Measurements from ENCODE around the gene DNAI4.
"Not testable (repeated sequence)": the region's sequence is repeated elsewhere in the genome, so short reads cannot be mapped to it uniquely, and the experiment has no call there.

The DNAI4 gene

GRCh38 chr1:66924756-66925557, at the start of gene DNAI4, which contains the start of gene MIER1:
DNAI4 (minus strand) TSS chr1:66924856; CDS start chr1:66924831, 25 bp downstream.
MIER1 (plus strand) TSS chr1:66924990; CDS start chr1:66925029, 39 bp downstream.
- peak; percentile 97 for DNase-seq (ENCODE audit: low spot score)

- DNase-seq (ENCODE audit: low spot score) = no peak
Observed at GRCh38 chr1:66968574-66968973, 43.9 kb upstream of the DNAI4 start.

GRCh38 chr1:66966188-66966873, 41.7 kb upstream of the DNAI4 start:
- DNase-seq (ENCODE audit: low spot score) = not testable (repeated sequence)

GRCh38 chr1:66957938-66958337, 33.3 kb upstream of the DNAI4 start:
- DNase-seq (ENCODE audit: low spot score) = no peak

GRCh38 chr1:66954208-66954607, 29.6 kb upstream of the DNAI4 start:
- no peak for DNase-seq (ENCODE audit: low spot score)

- no peak for DNase-seq (ENCODE audit: low spot score)
Observed at GRCh38 chr1:66951513-66951912, 26.9 kb upstream of the DNAI4 start.

- DNase-seq (ENCODE audit: low spot score) = no peak
Observed at GRCh38 chr1:66947267-66947666, 22.6 kb upstream of the DNAI4 start.

- DNase-seq (ENCODE audit: low spot score) = no peak
Observed at GRCh38 chr1:66945316-66945715, 20.7 kb upstream of the DNAI4 start.

GRCh38 chr1:66944330-66945274, 19.9 kb upstream of the DNAI4 start:
- DNase-seq (ENCODE audit: low spot score) = no peak

GRCh38 chr1:66943361-66943969, 18.8 kb upstream of the DNAI4 start:
- no peak for DNase-seq (ENCODE audit: low spot score)

- DNase-seq (ENCODE audit: low spot score) = no peak
Observed at GRCh38 chr1:66940981-66941380, 16.3 kb upstream of the DNAI4 start.

GRCh38 chr1:66938613-66939012, 14.0 kb upstream of the DNAI4 start:
- no peak for DNase-seq (ENCODE audit: low spot score)

- no peak for DNase-seq (ENCODE audit: low spot score)
Observed at GRCh38 chr1:66937529-66938234, 13.0 kb upstream of the DNAI4 start.

- DNase-seq (ENCODE audit: low spot score) = peak; percentile 29
Observed at GRCh38 chr1:66933887-66934700, 9.4 kb upstream of the DNAI4 start.

GRCh38 chr1:66932291-66932690, 7.6 kb upstream of the DNAI4 start:
- DNase-seq (ENCODE audit: low spot score) = no peak

- peak; percentile 21 for DNase-seq (ENCODE audit: low spot score)
Observed at GRCh38 chr1:66931590-66931989, 6.9 kb upstream of the DNAI4 start.

GRCh38 chr1:66930823-66931174, 6.1 kb upstream of the DNAI4 start:
- DNase-seq (ENCODE audit: low spot score) = no peak

- peak; percentile 88 for DNase-seq (ENCODE audit: low spot score)
Observed at GRCh38 chr1:66929999-66930822, 5.6 kb upstream of the DNAI4 start.

- no peak for DNase-seq (ENCODE audit: low spot score)
Observed at GRCh38 chr1:66929691-66929998, 5.0 kb upstream of the DNAI4 start.

Measured in SW480 (cell line).